ENCODE results near the gene PSG1.
"Not testable (repeated sequence)": the region's sequence is repeated elsewhere in the genome, so short reads cannot be mapped to it uniquely, and the experiment has no call there.

Gene PSG1

GRCh38 chr19:42881279-42881678 lies 1.8 kb upstream of the PSG1 start:
- peak; percentile 10 for DNase-seq (ENCODE audit: low spot score)

GRCh38 chr19:42880621-42881020 lies 1.1 kb upstream of the PSG1 start:
- not testable (repeated sequence) for DNase-seq (ENCODE audit: low spot score)

GRCh38 chr19:42876596-42876995 lies 2.9 kb downstream of the PSG1 start:
- DNase-seq (ENCODE audit: low spot score), result not testable (repeated sequence)

- DNase-seq (ENCODE audit: low spot score), result not testable (repeated sequence)
These were observed 3.6 kb downstream of the PSG1 start for GRCh38 chr19:42875881-42876280.

- DNase-seq (ENCODE audit: low spot score), result not testable (repeated sequence)
These were observed 4.4 kb downstream of the PSG1 start for GRCh38 chr19:42874901-42875813.

GRCh38 chr19:42874136-42874535 lies 5.4 kb downstream of the PSG1 start:
- not testable (repeated sequence) for DNase-seq (ENCODE audit: low spot score)

- DNase-seq (ENCODE audit: low spot score), result no peak
These were observed 6.9 kb downstream of the PSG1 start for GRCh38 chr19:42872608-42873007.

GRCh38 chr19:42857544-42857867 lies 22.0 kb downstream of the PSG1 start:
- no peak for DNase-seq (ENCODE audit: low spot score)

- DNase-seq (ENCODE audit: low spot score), result peak; percentile 11
These were observed 22.5 kb downstream of the PSG1 start for GRCh38 chr19:42856866-42857543.

- DNase-seq (ENCODE audit: low spot score), result not testable (repeated sequence)
These were observed 24.8 kb downstream of the PSG1 start for GRCh38 chr19:42854745-42855144.

- not testable (repeated sequence) for DNase-seq (ENCODE audit: low spot score)
These were observed 26.3 kb downstream of the PSG1 start for GRCh38 chr19:42853231-42853630.

- not testable (repeated sequence) for DNase-seq (ENCODE audit: low spot score)
These were observed 26.7 kb downstream of the PSG1 start for GRCh38 chr19:42852821-42853220.

GRCh38 chr19:42851718-42852280 lies 27.7 kb downstream of the PSG1 start:
- not testable (repeated sequence) for DNase-seq (ENCODE audit: low spot score)

- no peak for DNase-seq (ENCODE audit: low spot score)
These were observed 28.4 kb downstream of the PSG1 start for GRCh38 chr19:42850981-42851717.

- DNase-seq (ENCODE audit: low spot score), result no peak
These were observed 32.9 kb downstream of the PSG1 start for GRCh38 chr19:42846597-42846996.

GRCh38 chr19:42843631-42844030 lies 35.9 kb downstream of the PSG1 start:
- not testable (repeated sequence) for DNase-seq (ENCODE audit: low spot score)

GRCh38 chr19:42832746-42833442 lies 46.6 kb downstream of the PSG1 start:
- DNase-seq (ENCODE audit: low spot score), result not testable (repeated sequence)

- not testable (repeated sequence) for DNase-seq (ENCODE audit: low spot score)
These were observed 47.4 kb downstream of the PSG1 start for GRCh38 chr19:42832023-42832680.

GRCh38 chr19:42831221-42832019 lies 48.1 kb downstream of the PSG1 start:
- no peak for DNase-seq (ENCODE audit: low spot score)
